Glomerular visceral epithelial cell (primary cell): Measurements from ENCODE around the gene WARS2.
"Not testable (repeated sequence)": the region's sequence is repeated elsewhere in the genome, so short reads cannot be mapped to it uniquely, and the experiment has no call there.

Experiments used
- DNase-seq: peaks from one replicate; pipeline ENCODE4 v3.0.0-alpha.2; 2016; ENCODE audit errors: extremely low spot score

Gene WARS2

DNA sequence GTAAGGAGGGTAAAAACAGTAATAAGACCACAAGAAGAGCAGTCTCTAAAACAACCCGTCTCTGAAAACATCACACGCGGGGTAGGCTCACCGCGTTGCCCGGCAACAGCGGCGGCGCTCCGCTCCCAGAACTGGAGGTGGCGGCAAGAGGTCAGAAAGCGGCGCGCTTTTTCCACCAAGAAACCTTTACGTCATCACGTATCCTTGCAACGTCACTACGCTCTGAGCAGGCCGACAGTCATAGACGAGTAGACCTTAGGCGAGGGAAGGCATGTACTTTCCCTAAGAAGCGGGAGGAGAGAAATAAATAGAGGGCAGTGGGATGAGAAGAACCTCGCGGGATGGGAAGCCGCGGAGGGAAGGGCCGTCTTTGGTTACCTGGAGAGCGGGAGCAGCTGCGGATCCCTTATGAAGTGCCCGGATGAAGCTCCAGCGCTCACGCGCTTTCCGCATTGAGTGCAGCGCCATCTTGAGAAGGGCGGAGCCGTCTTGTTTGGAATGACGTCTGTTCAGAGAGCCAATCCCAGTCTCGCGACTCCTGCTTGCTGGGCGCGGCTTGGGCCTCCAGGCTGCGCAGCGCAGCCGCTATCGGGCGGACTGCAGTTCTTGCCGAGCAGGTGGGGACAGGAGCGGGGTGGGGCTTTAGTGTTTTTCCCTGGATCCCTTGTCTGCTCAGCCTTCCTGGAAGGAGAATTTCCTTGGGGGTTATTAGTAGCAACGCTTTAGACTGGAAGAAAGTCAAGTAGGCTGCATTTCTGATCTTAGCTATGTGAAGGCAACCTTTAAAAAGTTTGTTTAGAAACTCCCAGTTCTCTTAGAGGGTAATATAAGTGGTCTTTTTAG lies at the start of gene WARS2:
Gene WARS2 (minus strand): TSS at position 477 of the 843 bp plus-strand sequence. CDS start 9 bp downstream, at position 468.
- peak; percentile 97 for DNase-seq

DNA sequence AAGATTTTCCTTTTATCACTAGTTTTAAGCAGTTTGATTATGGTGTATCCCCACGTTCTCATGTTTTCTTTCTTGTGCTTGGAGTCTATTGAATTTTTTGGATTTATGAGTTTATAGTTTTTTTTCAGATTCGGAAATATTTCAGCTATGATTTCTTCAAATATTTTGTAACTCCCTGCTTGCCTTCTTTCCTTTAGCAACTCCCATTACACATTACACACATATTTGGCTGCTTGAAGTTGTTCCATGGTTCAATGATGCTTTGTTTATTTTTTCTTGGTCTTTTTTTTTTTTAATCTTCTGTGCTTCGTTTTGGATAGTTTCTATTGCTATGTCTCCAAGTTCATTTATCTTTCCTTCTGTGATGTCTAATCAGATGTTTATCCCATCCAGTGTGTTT lies 48.5 kb upstream of the WARS2 start:
- no peak for DNase-seq

DNA sequence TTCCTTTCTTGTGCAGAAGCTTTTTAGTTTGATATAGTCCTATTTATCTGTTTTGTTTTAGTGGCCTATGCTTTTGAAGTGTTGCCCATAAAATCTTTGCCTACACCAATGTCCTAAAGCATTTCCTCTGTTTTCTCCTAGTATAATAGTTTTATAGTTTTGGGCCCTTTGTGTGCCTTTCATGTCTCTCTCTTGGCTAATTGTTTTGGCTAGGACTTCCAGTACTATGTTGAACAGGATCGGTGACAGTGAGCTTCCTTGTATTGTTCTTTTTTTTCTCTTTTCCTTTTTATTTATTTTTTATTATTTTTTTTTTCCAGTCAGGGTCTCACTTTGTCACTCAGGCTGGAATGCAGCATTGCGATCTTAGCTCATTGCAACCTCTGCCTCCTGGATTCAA lies 47.0 kb upstream of the WARS2 start:
- DNase-seq = no peak

DNA sequence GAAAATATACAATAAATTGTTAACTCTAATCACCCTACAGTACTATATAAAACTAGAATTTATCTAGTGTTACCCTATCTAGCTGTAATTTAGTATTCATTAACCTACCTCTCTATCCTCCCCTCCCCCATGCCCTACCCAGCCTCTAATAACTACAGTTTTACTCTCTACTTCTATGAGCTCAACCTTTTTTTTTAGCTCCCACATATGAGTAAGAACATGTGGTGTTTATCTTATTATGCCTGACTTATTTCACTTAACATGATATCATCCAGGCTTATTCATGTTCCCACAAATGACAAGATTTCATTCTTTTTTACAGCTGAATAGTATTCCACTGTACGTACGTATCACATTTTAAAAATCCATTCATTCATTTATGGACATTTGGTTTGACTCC lies 46.0 kb upstream of the WARS2 start:
- no peak for DNase-seq

DNA sequence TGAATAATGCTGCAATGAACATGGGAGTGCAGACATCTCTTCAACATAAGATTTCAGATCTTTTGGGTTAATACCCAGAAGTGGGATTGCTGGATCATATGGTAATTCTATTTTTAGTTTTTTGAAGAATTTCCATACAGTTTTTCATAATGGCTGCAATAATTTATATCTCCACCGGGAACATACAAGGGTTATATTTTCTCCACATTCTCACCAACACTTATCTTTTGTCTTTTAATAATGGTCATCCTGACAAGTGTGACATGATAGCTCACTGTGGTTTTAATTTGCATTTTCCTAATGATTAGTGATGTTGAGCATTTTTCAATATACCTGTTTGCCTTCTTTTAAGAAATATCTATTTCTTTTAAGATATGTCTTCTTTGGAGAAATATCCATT lies 44.5 kb upstream of the WARS2 start:
- DNase-seq = no peak

DNA sequence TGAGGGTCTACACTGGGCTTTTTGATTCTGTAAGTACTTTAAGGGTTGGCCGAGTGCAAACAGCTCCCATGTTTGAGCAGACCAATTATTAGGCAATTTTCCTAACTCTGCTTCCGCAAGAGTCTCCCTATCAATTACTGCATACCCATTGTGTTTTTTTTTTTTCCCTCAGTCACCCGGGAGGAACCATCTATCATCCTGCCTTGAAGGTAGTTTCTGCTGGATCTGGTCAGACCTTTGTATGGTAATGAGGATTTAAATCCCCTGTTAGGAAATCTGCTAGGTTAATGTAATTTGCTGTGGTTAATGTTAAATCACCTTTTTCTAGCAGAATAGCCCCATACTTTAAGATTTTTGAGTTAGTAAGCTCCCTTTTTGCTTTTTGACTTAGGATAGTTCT lies 40.8 kb upstream of the WARS2 start:
- no peak for DNase-seq

DNA sequence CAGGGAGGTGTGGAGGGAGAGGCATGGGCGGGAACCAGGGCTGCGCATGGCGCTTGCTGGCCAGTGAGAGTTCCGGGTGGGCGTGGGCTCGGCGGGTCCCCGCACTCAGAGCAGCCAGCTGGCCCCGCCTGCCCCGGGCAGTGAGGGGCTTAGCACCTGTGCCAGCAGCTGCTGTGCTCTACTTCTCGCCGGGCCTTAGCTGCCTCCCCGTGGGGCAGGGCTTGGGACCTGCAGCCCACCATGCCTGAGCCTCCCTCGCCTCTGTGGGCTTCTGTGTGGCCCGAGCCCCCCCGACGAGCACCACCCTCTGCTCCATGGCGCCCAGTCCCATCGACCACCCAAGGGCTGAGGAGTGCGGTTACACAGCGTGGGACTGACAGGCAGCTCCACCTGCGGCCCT lies 38.6 kb upstream of the WARS2 start:
- no peak for DNase-seq

DNA sequence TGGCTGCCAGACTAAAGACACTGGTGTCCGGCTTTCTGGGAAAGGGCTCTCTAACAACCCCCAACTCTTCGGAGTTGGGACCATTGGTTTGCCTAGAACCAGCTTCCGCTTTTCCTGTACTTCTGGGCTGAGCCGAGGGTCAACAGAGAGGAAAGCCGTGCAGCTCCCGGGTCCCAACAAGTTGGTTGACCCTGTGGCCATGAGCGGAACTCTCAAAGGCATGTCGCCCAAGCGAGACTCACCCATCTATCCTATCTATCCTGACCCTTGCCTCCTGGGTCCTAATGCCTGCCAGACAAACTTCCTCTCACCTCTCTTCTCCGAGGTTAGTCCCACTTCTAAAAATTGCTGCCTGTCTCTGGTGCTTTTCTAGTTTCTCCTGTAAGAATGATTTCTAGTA lies 32.5 kb upstream of the WARS2 start:
- not testable (repeated sequence) for DNase-seq

DNA sequence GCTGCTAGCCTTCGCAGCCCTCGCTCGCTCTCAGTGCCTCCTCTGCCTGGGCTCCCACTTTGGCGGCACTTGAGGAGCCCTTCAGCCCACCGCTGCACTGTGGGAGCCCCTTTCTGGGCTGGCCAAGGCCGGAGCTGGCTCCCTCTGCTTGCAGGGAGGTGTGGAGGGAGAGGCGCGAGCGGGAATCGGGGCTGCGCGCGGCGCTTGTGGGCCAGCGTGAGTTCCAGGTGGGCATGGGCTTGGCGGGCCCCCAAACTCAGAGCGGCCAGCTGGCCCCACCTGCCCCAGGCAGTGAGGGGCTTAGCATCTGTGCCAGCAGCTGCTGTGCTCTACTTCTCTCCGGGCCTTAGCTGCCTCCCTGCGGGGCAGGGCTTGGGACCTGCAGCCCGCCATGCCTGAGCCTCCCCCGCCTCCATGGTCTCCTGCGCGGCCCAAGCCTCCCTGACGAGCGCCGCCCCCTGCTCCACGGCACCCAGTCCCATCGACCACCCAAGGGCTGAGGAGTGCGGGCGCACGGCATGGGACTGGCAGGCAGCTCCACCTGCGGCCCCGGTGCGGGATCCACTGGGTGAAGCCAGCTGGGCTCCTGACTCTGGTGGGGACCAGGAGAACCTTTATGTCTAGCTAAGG lies 31.0 kb upstream of the WARS2 start:
- not testable (repeated sequence) for DNase-seq

DNA sequence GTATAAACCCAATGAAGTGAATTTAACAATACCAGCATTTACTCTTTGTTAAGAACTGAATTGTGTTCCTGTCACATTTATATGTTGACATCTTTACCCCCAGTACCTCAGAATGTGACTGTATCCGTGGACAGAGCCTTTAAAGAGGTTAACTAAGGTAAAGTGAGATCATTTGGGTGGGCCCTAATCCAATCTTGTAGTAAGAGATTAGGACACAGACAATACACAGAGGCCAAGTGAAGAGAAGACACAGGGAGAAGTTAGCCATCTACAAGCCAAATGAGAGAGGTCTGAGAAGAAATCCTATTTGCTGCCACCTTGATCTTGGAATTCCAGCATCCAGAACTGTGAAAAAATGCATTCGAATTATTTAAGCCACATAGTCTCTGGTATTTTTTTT lies 22.9 kb upstream of the WARS2 start:
- DNase-seq = no peak

DNA sequence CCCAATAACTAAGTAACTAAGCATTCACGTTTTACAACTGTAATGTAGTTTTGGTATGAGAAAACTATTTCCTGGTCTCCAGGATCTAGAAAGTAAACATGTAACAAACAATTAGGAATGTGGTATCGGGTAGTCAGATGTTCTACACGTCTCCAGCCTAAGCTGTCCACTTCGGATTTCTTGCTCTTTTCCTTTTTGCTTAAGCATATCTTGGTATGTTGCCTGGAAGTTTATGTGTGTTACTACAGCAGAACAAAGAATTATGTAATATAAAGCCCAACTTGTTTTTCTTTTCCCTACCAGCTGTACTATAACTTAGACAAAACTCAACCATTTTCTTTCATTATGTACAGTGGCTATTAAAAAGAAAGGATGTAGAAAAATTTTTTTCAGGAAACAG lies 20.4 kb upstream of the WARS2 start:
- no peak for DNase-seq

DNA sequence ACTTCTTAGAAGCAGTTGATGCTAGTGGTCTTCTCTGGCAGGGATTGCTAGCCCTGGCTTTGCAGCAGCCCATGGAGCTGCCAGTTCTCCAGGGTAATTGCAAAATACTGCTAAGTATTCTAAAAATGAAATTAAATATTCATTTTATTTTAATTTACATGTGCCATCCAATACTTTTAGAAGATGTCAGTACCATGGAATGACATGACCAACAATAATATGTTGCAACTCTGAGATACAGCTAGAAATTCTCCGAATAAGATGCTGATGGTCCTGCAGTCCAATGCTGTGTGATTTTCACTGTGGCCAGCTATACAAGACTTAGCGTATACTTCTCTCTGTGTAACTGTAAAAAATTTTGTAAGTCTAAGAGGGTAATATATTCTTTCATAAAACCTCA lies 20.0 kb upstream of the WARS2 start:
- no peak for DNase-seq

DNA sequence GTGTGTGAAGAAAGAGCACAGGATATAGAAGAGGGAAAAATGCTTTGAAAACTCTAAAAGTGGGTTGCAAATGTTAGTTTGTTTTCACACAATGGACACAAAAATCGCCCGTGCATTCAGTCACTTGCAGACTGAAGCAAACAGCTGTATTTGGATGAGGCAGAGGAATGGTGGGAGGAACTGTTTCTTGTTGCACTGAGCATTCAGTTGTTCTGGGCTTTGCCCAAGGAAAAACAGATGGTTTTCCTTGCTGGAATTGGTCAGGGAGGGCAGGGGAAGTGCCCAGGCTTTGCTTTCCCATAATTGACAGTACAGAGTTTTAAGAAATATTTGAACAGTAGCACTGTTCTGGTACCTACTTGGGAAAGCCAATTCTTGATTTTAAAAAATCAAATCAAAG lies 19.5 kb upstream of the WARS2 start:
- no peak for DNase-seq

DNA sequence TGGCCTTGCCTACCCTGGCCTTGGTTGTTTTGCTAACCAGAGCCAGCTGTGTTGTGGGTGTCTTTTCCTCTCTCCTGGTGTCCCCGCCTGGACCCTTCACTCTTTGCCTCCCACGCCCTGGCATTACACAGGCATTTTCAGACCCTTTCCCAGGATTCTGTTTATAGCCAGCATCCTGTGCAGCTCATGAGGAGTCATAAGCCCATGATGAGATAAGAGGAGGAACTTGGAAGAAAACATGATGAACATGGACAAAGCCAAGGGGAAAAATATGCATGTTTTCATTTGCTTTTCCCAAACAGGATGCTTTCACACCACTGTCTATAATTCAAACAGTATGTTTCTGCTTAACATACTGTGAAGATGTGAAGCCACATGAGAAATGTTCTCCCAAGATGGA lies 18.7 kb upstream of the WARS2 start:
- DNase-seq = no peak

DNA sequence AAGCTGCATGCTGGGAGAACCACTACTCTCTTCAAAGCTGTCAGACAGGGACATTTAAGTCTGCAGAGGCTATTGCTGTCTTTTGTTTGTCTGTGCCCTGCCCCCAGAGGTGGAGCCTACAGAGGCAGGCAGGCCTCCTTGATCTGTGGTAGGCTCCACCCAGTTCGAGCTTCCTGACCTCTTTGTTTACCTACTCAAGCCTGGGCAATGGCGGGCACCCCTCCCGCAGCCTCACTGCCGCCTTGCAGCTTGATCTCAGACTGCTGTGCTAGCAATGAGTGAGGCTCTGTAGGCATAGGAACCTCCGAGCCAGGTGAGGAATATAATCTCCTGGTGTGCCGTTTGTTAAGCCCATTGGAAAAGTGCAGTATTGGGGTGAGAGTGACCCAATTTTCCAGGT lies 16.3 kb upstream of the WARS2 start:
- DNase-seq = not testable (repeated sequence)

DNA sequence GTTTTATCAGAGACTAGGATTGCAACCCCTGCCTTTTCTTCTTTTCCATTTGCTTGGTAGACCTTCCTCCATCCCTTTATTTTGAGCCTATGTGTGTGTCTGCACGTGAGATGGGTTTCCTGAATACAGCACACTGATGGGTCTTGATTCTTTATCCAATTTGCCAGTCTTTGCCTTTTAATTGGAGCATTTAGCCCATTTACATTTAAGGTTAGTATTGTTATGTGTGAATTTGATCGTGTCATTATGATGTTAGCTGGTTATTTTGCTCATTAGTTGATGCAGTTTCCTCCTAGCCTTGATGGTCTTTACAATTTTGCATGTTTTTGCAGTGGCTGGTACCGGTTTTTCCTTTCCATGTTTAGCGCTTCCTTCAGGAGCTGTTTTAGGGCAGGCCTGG lies 14.6 kb upstream of the WARS2 start:
- DNase-seq = not testable (repeated sequence)

DNA sequence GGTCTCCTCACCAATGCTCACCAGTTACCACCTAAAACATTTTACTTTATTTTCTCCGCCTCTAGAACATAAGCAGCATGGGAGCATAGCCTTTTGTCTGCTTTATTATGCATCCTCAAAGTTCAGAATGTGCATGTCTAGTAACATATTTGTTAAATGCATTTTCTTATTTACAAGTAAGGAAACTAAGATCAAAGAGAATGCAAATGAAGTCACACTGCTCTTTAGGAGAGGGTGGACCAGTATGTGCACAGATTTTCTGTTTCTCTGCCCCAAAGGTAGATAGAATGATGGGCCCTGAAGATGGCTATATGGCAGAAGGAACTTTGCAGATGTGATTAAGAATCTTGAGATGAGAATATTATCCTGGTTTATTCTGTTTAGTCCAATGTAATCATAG lies 9.7 kb upstream of the WARS2 start:
- DNase-seq = no peak

DNA sequence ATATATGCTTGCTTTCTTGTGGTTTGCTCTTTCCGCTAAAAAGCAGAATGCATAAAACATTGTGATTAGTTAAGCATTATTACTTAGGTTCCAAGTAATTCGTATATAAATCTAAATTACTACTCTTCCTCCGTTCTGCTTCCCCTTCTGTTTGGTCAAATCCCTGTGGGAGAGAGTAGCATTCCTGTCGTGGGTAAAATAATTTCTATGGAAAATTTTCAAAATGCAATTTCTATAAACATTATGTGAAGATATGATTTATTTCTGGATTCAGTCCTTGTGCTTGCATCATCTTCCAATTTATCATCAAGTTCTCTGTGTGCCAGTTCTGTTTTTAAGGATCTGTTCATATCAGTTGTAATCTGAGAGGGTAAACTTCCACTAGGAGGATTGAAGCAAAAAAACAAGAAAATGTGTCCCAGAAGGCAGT lies 7.2 kb upstream of the WARS2 start:
- no peak for DNase-seq

DNA sequence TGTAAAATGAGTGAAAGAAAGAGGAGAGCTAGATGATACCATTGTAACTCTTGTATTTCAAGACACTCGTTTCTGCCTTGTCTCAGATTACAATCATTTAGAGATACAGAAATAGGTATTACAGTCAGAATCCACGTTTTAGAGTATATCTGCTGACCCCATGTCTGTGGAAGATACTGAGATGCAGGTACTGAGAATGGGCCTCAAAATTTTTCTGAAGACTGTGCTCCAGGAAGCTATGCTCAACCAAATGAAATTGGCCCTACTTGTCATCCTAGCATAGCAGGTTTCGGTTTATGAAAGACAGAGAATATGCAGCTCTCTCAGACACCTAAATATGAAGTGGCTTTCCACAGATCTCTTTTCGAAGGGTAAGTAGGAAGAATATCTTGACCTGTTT lies 6.0 kb upstream of the WARS2 start:
- DNase-seq = no peak

DNA sequence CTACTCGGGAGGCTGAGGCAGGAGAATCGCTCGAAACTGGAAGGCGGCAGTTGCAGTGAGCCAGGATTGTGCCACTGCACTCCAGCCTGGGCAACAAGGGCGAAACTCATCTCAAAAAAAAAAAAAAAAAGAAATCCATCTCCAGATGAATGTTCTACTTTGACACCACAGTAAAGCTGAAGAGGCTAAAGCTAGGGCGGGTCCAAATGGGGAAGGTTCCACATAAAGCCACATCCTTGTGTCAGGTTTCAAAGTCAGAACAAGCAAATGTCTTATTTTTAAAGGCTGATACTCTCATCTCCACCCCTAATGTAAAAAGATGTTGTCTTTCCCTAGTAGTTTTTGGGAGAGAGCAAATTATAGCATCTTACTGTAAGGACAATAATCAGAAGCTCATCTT lies 4.4 kb upstream of the WARS2 start:
- DNase-seq = no peak

DNA sequence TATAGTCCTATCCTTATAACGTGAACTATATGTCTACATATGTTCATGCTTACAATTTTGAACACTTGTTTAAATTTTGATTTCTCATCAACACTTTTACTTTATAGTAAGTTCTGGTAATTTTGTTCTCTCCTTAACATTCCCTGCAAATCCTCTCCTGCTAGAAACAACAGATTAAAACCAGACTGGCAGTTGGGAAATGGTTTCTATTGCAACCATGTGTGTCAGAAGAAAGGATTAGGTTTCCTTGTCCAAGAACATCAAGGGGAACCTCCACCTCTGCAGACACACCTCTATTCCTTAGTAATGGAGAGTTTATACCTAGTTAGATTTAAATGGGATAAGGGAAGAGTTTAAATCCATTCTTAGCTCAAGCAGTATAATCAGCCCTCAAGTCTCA lies 3.3 kb upstream of the WARS2 start:
- DNase-seq = no peak

DNA sequence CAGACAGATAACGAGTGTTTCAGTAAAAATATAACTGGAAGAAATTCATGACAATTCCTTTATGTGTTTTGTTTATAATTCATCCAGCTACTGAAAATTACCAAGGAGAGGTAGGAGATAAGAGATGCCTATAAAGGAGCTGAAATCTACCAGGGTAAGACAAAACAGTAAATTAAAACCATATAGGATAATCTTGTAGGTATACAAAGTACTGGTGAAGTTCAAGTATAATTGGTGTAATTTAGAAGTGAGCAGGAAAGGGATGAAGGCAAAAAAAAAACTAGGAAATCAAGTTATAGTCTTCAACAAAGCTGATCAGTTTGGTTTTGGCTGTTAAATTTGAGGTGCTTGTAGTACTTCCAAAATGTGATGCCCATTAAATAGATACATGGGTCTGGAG lies 1.2 kb upstream of the WARS2 start:
- DNase-seq = no peak

DNA sequence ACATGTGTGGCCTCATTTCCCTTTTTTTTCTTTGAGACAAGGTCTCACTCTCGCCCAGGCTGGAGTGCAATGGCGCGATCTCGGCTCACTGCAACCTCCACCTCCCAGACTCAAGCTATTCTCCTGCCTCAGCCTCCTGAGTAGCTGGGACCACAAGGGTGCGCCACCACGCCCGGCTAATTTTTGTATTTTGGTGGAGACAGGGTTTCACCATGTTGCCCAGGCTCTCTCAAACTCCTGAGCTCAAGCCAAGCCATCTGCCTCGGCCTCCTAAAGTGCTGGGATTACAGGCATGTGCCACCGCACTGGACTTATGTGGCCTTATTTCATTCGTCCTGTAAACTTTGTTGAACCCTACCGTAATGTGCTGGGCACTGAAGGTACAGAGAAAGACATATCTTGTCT lies 569 bp upstream of the WARS2 start:
- DNase-seq = peak; percentile 23

DNA sequence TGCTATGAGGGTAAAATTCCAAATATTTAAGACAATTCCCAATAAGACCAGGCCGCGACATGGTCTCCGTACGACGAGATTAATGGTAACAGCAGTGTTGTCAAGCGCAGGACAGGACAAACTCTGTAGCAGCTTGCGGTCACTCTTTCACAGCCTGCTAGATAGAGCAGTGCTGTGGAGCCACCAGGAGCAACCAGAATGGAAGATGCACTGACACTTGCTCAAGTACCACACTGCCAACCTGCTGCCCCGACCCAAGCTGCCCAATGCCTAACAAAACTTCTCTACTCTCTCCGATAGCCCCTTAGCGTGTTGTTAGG lies 636 bp downstream of the WARS2 start:
- DNase-seq = no peak
